Colonic mucosa (tissue), 4 donors: ENCODE measurements around the gene GRIP1. TPM values are rescaled to one million over a fixed set of nuclear protein-coding genes. Genes with fewer than 3 reads are reported as not detected.

Experiments used
- DNase-seq: peaks from one replicate; pipeline ENCODE4 v3.0.0-alpha.2; 2020
- H3K27ac ChIP-seq: fragments of 200-600 bp; one replicate; pipeline ENCODE4 v1.8.0; 2021
- H3K27me3 ChIP-seq: fragments of 200-600 bp; one replicate; pipeline ENCODE4 v1.8.0; 2021
- H3K36me3 ChIP-seq: fragments of 200-600 bp; one replicate; pipeline ENCODE4 v1.8.0; 2021
- H3K4me1 ChIP-seq: fragments of 200-600 bp; one replicate; pipeline ENCODE4 v1.8.0; 2021; ENCODE audit warnings: mild to moderate bottlenecking
- H3K4me3 ChIP-seq: fragments of 200-600 bp; one replicate; pipeline ENCODE4 v1.8.0; 2021
- H3K9ac ChIP-seq, 2 donors: one replicate each; pipeline ENCODE4 v1.7.0; 2013; ENCODE audit warnings: control low read depth in 2 of 2, low read depth in 2 of 2, low read length in 2 of 2
- H3K9me3 ChIP-seq: fragments of 200-600 bp; one replicate; pipeline ENCODE4 v1.8.0; 2021
- intact Hi-C: fragments of 100-400 bp; cut with DNase I; formaldehyde crosslinking; loops from one replicate; pipeline ENCODE4 v1.14.1; 2022
- total RNA-seq, 2 donors: library from RNA; stranded (reverse); fragmentation: NEBNext Ultra II Directional in 1 of 2; extraction: Animal tissue kit (Norgen Biotek cat#: 25700) in 1 of 2; gene quantifications; one replicate each; pipeline ENCODE4 v1.2.1, GENCODE V29; 2021
- TF ChIP-seq, protein P1 (sequence below): fragments of 200-600 bp; IDR thresholded peaks from one replicate; pipeline ENCODE4 v1.8.0; 2022; ENCODE audit warnings: antibody characterized with exemption, mild to moderate bottlenecking
- donor health status: healthy.
- donor health status: DM: no; HTN: no; CAD: no.
- donor health status: DM: no; HTN: no; CAD: no.

Gene GRIP1
- total RNA-seq, 2 donors from 2014 or later, result 3.7 to 6.2 TPM

DNA sequence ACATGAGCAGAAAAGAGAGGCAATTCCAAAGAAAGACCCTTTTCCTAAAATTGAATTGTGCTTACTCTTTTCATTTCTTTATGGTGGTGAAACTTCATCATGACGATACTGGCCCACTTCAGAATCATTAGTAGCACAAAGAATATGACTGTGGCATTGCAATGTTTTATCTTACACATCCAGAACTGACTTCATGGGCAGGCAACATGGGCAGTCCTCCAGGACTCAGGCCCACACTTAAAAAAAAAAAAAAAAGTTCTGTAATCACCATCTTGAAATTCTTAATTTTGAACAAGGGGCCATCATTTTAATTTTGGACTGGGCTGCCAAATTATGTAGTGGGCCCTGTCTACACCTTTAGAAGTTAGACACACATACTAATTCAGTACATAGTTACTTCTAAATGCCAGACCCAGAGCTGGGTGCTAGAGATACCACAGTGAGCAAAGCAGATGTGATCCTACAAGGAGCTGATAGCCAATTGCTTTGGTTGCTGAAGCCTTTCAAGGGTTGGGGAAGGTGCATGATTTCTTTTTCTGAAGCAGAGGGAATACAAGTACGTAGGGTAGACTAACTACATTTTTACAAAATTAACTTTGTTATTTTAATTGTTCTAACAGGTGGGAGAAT, 341.4 kb downstream of the GRIP1 start:
- H3K4me3 ChIP-seq, result no peak overlapping the region

DNA sequence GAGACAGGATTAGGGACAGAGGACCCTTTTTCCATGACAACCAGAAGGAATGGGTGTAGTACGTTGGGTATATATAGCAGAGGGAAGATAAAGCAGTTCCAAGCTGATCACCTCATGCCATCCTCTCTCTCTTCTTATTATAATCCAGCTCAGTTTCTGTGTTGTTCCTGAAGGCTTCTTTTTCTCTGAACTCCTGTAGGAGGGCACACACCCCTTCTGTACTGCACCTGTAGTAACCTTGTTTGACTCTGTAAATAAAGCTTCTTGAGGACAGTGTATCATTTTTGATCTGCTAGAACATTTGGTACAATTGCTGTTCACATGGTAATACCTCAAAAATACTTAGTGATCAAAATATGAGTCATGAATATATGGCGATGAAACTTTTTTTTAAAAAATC, 343.1 kb downstream of the GRIP1 start:
- Histone ChIP-seq H3K9me3 (no peaks in the 10 kb centered on the region), H3K36me3 (no peaks in the 10 kb centered on the region), H3K27me3 (no peaks in the 10 kb centered on the region), H3K4me1 (no peaks in the 10 kb centered on the region), H3K27ac (no peak overlapping the region), H3K9ac (no peak overlapping the region), H3K4me3 (no peak overlapping the region)
- TF ChIP-seq, protein P1, sequence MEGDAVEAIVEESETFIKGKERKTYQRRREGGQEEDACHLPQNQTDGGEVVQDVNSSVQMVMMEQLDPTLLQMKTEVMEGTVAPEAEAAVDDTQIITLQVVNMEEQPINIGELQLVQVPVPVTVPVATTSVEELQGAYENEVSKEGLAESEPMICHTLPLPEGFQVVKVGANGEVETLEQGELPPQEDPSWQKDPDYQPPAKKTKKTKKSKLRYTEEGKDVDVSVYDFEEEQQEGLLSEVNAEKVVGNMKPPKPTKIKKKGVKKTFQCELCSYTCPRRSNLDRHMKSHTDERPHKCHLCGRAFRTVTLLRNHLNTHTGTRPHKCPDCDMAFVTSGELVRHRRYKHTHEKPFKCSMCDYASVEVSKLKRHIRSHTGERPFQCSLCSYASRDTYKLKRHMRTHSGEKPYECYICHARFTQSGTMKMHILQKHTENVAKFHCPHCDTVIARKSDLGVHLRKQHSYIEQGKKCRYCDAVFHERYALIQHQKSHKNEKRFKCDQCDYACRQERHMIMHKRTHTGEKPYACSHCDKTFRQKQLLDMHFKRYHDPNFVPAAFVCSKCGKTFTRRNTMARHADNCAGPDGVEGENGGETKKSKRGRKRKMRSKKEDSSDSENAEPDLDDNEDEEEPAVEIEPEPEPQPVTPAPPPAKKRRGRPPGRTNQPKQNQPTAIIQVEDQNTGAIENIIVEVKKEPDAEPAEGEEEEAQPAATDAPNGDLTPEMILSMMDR, result no peak
- intact Hi-C loops, result no loop called here
- no peak for DNase-seq

More for the DNA sequence above, 341.4 kb downstream of the GRIP1 start:
- intact Hi-C loops, result no loop called here
- TF ChIP-seq, protein P1, result no peak
- Histone ChIP-seq H3K9ac (no peak overlapping the region), H3K27me3 (no peaks in the 10 kb centered on the region), H3K4me1 (no peaks in the 10 kb centered on the region), H3K27ac (no peak overlapping the region), H3K36me3 (no peaks in the 10 kb centered on the region), H3K9me3 (no peaks in the 10 kb centered on the region)
- no peak for DNase-seq

DNA sequence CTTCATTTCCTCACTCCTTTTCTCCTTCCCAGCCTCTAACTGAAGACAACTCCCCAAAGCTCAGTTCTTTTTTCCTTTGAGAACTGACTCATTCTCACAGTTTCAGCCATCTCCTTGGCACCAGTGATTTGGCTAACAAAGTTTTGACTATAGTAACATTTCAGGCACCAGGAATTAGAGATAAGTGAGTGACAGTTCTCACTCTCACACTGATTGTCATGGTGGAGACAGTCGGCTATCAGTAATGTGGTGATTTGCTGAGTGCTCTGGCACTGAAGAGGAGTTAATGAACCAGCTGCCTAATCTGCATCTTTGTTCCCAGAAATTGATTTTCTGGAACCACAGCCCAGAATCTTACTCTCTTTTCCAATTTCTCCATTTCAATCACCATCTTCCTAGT, 347.1 kb downstream of the GRIP1 start:
- H3K4me3 ChIP-seq, result no peak overlapping the region
- intact Hi-C loops, result no loop called here
- TF ChIP-seq, protein P1, result no peak
- no peaks in the 10 kb centered on the region for H3K4me1 ChIP-seq
- no peaks in the 10 kb centered on the region for H3K9me3 ChIP-seq
- no peaks in the 10 kb centered on the region for H3K27me3 ChIP-seq
- no peaks in the 10 kb centered on the region for H3K36me3 ChIP-seq
- no peak overlapping the region for H3K9ac ChIP-seq
- no peak overlapping the region for H3K27ac ChIP-seq
- DNase-seq, result no peak

DNA sequence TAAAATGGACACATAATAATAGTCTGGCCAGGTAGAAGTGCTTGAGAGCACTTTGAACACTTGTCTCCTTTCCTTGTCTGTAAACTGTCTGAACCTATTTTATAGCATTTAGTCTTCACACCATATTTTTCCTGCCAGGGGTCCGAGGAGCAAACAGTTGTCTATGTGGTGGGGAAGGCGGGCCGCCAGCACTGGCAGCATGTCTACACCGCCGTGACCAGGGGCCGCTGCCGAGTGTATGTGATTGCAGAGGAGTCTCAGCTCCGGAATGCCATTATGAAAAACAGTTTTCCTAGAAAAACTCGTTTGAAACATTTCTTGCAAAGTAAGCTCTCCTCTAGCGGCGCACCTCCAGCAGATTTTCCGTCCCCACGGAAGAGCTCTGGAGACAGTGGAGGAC, 347.9 kb downstream of the GRIP1 start:
- no peaks in the 10 kb centered on the region for H3K9me3 ChIP-seq
- no peaks in the 10 kb centered on the region for H3K4me1 ChIP-seq
- intact Hi-C loops, result no loop called here
- TF ChIP-seq, protein P1, result no peak
- no peaks in the 10 kb centered on the region for H3K36me3 ChIP-seq
- no peak for DNase-seq
- H3K4me3 ChIP-seq, result no peak overlapping the region
- H3K27me3 ChIP-seq, result no peaks in the 10 kb centered on the region
- no peak overlapping the region for H3K9ac ChIP-seq
- no peak overlapping the region for H3K27ac ChIP-seq

DNA sequence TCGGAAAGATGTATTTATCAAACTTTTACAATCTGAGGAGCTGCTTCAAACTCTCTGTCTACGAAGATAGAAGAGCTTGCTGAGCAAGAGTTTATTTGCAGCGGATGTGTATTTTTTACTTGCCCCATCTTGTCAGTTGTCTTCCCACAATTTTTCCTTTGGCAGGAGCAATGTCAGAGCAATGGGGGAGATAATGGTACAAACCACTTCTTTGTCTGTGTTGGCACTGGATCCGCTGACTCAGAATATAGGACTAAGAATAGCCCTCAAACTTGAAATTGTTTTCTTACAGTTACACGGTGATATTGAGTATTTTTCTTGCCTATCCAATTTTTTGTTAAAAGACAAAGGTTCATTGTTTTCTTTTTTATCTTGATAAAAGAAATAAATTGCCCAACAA, 348.9 kb downstream of the GRIP1 start:
- no peaks in the 10 kb centered on the region for H3K9me3 ChIP-seq
- TF ChIP-seq, protein P1, result no peak
- intact Hi-C loops, result no loop called here
- no peak for DNase-seq
- H3K27ac ChIP-seq, result no peak overlapping the region
- no peaks in the 10 kb centered on the region for H3K27me3 ChIP-seq
- H3K4me3 ChIP-seq, result no peak overlapping the region
- no peak overlapping the region for H3K9ac ChIP-seq
- no peaks in the 10 kb centered on the region for H3K4me1 ChIP-seq
- no peaks in the 10 kb centered on the region for H3K36me3 ChIP-seq
